Measurements from ENCODE around the gene BAG1. TPM values are rescaled to one million over a fixed set of nuclear protein-coding genes. Genes with fewer than 3 reads are reported as not detected.

BAG1 gene
- total RNA-seq, 4 donors from 2014 or later, result 122 to 220 (median 172) TPM

DNA sequence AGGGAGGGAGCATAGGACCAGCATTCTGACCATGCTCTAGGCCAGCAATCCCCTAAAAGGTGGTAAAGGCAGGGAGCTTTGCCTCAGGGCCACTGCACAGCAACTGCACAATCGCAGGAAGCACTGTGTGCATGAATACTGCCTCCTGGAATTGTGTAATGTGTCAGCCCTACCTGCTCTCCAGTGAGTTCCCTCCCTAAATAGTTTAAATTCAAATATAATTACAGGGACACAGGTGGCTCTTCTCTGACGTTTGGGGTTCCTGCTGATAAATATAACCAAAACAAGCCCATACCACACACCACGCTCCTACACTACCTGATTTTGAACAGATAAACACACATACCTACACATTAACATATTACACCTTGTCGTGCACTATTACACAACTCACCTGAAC, 9.0 kb downstream of the BAG1 start:
- WGBS, 2 donors, result 58 to 69% methylated on average over 4 of the region's 4 CpGs
- no peak for DNase-seq (ENCODE audit: low spot score in 2 of 2)

DNA sequence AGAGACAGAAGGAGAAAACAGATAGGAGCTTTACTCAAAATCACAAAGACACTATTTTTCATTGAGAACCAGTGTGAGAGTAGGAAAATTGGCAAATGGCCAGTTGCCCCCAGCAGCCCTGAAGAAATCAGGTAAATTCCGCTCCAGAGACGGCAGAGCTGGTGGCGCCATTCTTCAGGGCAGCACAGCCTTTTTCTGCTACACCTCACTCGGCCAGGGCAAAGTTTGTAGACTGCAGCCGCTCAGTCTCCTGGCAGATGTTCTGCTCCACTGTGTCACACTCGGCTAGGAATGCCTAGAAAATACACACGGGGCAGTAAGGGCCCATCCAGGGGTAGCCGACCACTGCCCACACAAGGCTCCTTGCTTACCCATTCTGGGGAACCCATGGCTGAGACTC, 9.5 kb downstream of the BAG1 start:
- no peak overlapping the region for H3K4me3 ChIP-seq (ENCODE audit: low read depth, poor library complexity, severe bottlenecking)
- intact Hi-C loops (cut with DNase I; ENCODE audit: low total_unique reads), result no loop called here
- TF ChIP-seq, protein P1, sequence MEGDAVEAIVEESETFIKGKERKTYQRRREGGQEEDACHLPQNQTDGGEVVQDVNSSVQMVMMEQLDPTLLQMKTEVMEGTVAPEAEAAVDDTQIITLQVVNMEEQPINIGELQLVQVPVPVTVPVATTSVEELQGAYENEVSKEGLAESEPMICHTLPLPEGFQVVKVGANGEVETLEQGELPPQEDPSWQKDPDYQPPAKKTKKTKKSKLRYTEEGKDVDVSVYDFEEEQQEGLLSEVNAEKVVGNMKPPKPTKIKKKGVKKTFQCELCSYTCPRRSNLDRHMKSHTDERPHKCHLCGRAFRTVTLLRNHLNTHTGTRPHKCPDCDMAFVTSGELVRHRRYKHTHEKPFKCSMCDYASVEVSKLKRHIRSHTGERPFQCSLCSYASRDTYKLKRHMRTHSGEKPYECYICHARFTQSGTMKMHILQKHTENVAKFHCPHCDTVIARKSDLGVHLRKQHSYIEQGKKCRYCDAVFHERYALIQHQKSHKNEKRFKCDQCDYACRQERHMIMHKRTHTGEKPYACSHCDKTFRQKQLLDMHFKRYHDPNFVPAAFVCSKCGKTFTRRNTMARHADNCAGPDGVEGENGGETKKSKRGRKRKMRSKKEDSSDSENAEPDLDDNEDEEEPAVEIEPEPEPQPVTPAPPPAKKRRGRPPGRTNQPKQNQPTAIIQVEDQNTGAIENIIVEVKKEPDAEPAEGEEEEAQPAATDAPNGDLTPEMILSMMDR (IDR thresholded peaks at IDR 0.05), result no peak
- TF ChIP-seq POLR2A (IDR thresholded peaks at IDR 0.05), result no peak
- no peak for DNase-seq (ENCODE audit: low spot score in 2 of 2)
- WGBS, 2 donors, result 94 to 96% methylated on average over 8 of the region's 8 CpGs

More for the DNA sequence above, 9.0 kb downstream of the BAG1 start:
- no peak for TF ChIP-seq POLR2A (IDR thresholded peaks at IDR 0.05)
- TF ChIP-seq, protein P1 (IDR thresholded peaks at IDR 0.05), result no peak
- intact Hi-C loops (cut with DNase I; ENCODE audit: low total_unique reads), result no loop called here
- no peak overlapping the region for H3K4me3 ChIP-seq (ENCODE audit: low read depth, poor library complexity, severe bottlenecking)

DNA sequence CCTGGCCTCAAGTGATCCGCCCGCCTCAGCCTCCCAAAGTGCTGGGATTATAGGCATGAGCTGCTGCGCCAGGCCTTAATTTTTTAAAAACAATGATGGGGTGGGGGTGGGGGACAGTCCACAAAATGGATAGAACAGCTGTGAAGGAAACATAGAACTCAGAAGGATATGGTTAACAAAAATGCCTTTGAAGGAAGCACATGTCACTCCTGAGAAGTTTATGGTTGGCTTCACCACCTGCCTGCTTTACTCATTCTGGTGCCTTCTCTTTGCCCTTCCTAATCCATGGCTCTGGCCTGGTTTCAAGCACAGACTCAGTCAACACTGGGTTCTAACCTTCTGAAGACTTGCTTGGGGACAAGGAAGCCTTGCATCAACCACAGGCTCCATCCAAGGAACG, 10.3 kb downstream of the BAG1 start:
- WGBS, 2 donors, result 98 to 99% methylated on average over 4 of the region's 4 CpGs
- intact Hi-C loops (cut with DNase I; ENCODE audit: low total_unique reads), result no loop called here
- no peak overlapping the region for H3K4me3 ChIP-seq (ENCODE audit: low read depth, poor library complexity, severe bottlenecking)

DNA sequence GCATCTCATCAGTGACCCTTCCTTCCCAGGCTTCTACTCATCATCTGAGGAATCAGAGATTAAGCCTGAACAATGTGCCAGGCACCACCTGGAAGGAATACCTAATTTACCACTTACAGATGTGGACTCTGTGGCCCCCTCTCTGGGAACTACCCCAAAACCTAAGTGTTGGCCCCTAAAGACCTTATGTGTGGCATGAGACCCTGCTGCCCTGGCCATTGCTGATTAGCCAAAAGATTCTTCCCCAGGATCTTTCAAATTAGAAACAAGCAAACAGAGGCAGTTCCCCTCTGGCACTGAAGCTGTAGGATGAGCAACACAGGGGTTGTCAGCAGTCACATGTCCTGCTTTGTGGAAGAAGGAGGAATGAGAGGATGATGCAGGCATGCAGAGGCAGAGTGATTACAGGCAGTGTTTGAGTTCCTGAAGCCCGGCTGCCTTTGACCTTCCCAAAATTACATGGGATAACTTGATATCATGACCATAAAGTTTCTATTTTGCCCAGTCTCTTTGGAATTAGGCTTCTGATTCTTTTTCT, 14.0 kb downstream of the BAG1 start:
- intact Hi-C loops (cut with DNase I; ENCODE audit: low total_unique reads), result no loop called here
- DNase-seq (ENCODE audit: low spot score in 2 of 2), result no peak
- no peak overlapping the region for H3K4me3 ChIP-seq (ENCODE audit: low read depth, poor library complexity, severe bottlenecking)
- no peak for TF ChIP-seq POLR2A (IDR thresholded peaks at IDR 0.05)
- TF ChIP-seq, protein P1 (IDR thresholded peaks at IDR 0.05), result no peak
- 23 to 33% methylated on average over 1 of the region's 1 CpG for WGBS, 2 donors

More for the DNA sequence above, 10.3 kb downstream of the BAG1 start:
- TF ChIP-seq, protein P1 (IDR thresholded peaks at IDR 0.05), result no peak
- no peak for TF ChIP-seq POLR2A (IDR thresholded peaks at IDR 0.05)
- no peak for DNase-seq (ENCODE audit: low spot score in 2 of 2)

DNA sequence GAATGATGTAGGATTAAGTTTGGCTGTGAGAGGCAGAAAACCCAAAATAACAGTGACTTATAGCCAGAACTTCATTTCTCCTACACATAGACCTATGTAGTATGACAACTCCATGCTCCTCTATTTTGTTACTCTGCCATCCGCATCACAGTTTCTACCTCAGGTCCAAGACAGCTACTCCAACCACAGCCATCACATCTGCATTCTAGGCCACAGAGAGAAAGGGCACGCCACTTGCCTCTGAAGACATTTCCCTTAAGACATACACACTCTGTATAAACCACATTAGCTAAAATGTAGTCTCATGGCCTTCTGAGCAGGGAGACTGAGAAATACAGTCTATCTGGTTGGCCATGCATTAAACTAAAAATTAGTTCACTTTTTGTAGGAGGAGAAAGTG, 14.5 kb downstream of the BAG1 start:
- no peak for TF ChIP-seq POLR2A (IDR thresholded peaks at IDR 0.05)
- TF ChIP-seq, protein P1 (IDR thresholded peaks at IDR 0.05), result no peak
- WGBS, 2 donors, result 92 to 97% methylated on average over 2 of the region's 2 CpGs
- peak in 1 of 2 donors; percentile 25 for DNase-seq (ENCODE audit: low spot score in 2 of 2)
- intact Hi-C loops (cut with DNase I; ENCODE audit: low total_unique reads), result no loop called here
- no peak overlapping the region for H3K4me3 ChIP-seq (ENCODE audit: low read depth, poor library complexity, severe bottlenecking)

DNA sequence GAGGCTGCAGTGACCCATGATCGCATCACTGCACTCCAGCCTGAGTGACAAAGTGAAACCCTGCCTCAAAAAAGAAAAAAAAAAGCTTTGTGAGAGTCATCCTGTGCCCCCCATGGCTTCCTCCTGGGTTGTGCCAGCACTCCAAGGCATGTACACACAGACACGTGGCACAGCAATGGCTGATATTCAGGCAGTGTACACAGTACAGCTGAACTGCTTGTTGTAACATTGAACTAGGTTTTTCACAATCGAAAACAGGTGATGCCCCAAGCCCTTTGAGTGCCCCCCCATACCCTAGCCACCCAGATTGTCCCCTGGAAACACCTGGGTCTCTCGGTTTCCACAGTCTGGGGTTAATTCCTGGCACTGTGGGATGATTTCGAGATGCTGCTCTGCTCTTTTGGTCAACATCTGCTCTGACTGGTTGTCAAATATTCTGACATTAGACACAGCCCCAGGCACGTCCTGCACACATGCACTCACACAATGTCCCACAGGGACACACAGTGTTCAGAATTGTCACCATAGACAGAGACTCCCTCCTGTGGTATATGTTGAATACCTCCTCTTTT, 15.3 kb downstream of the BAG1 start:
- intact Hi-C loops (cut with DNase I; ENCODE audit: low total_unique reads), result no loop called here
- no peak for TF ChIP-seq POLR2A (IDR thresholded peaks at IDR 0.05)
- TF ChIP-seq, protein P1 (IDR thresholded peaks at IDR 0.05), result no peak
- WGBS, 2 donors, result 68 to 77% methylated on average over 6 of the region's 6 CpGs
- peak in 1 of 2 donors; percentile 53 for DNase-seq (ENCODE audit: low spot score in 2 of 2)
- no peak overlapping the region for H3K4me3 ChIP-seq (ENCODE audit: low read depth, poor library complexity, severe bottlenecking)

Measured in lower leg skin (tissue), 4 donors.